ENCODE data around the gene LZTS2.
A peak's percentile ranks its signal among the peaks of the same experiment; 100 is the strongest.

Gene LZTS2

GRCh38 chr10:101012525-101013364, 13.1 kb downstream of the LZTS2 start:
- H3K27me3 ChIP-seq, result no peaks in the 10 kb centered on the region; a peak in 1 of 22 replicates
- H3K27ac ChIP-seq, result peak overlapping the region in 4 of 11 experiments; percentile 24 to 47 (median 34); a peak in 5 of 22 replicates
- TF ChIP-seq Cebpa-rat (IDR thresholded peaks at IDR 0.05), result no peak
- H3K9me3 ChIP-seq (replicated peaks in 1 of 11), result no peaks in the 10 kb centered on the region
- H3K4me1 ChIP-seq, result peaks cover 47 to 75% (median 64%) of the 10 kb centered on the region in 10 experiments
- H3K4me2 ChIP-seq, result peak overlapping the region; percentile 45 to 91 (median 77)
- peaks cover 0 to 5% (median 0%) of the 10 kb centered on the region in 11 experiments; a peak in 3 of 22 replicates for H3K36me3 ChIP-seq
- H3K4me3 ChIP-seq, result no peak overlapping the region
- H4K20me1 ChIP-seq, result peaks cover 0 to 20% (median 0%) of the 10 kb centered on the region in 11 experiments; a peak in 3 of 22 replicates
- no peak overlapping the region; a peak in 2 of 22 replicates for H3K9ac ChIP-seq

- Histone ChIP-seq H3K4me2 (peak overlapping the region; percentile 45 to 91 (median 77)), H3K4me1 (peaks cover 53 to 76% (median 65%) of the 10 kb centered on the region in 10 experiments), H3K9me3 (replicated peaks in 1 of 11) (no peaks in the 10 kb centered on the region), H4K20me1 (peaks cover 0 to 13% (median 0%) of the 10 kb centered on the region in 11 experiments; a peak in 3 of 22 replicates), H3K4me3 (no peak overlapping the region; a peak in 2 of 20 replicates), H3K9ac (peak overlapping the region in 2 of 11 experiments; percentile 17 to 20; a peak in 3 of 22 replicates), H3K27me3 (no peaks in the 10 kb centered on the region; a peak in 1 of 22 replicates), H3K27ac (peak overlapping the region in 6 of 11 experiments; percentile 4 to 47 (median 34); a peak in 8 of 22 replicates), H3K36me3 (no peaks in the 10 kb centered on the region; a peak in 1 of 22 replicates)
- no peak for TF ChIP-seq Cebpa-rat (IDR thresholded peaks at IDR 0.05)
Observed at GRCh38 chr10:101013365-101013825, 13.8 kb downstream of the LZTS2 start.

- no peaks in the 10 kb centered on the region for H3K9me3 ChIP-seq (replicated peaks in 1 of 11)
- H3K4me3 ChIP-seq, result no peak overlapping the region
- H3K4me1 ChIP-seq, result peaks cover 63 to 79% (median 70%) of the 10 kb centered on the region in 10 experiments
- H3K4me2 ChIP-seq, result peak overlapping the region; percentile 45 to 95 (median 77); a peak in 21 of 22 replicates
- H3K27me3 ChIP-seq, result no peaks in the 10 kb centered on the region; a peak in 1 of 22 replicates
- H4K20me1 ChIP-seq, result peaks cover 0 to 10% (median 0%) of the 10 kb centered on the region in 11 experiments; a peak in 1 of 22 replicates
- no peak overlapping the region for H3K9ac ChIP-seq
- H3K27ac ChIP-seq, result peak overlapping the region in 2 of 11 experiments; percentile 30 to 47; a peak in 2 of 22 replicates
- H3K36me3 ChIP-seq, result no peaks in the 10 kb centered on the region
- no peak for TF ChIP-seq Cebpa-rat (IDR thresholded peaks at IDR 0.05)
Observed at GRCh38 chr10:101014230-101014884, 14.7 kb downstream of the LZTS2 start.

GRCh38 chr10:101014966-101015581, 15.5 kb downstream of the LZTS2 start:
- Histone ChIP-seq H3K36me3 (no peaks in the 10 kb centered on the region), H3K4me2 (peak overlapping the region; percentile 36 to 98 (median 78); a peak in 20 of 22 replicates), H3K9ac (peak overlapping the region in 2 of 11 experiments; percentile 12 to 36; a peak in 2 of 22 replicates)

GRCh38 chr10:101015582-101015973, 16.0 kb downstream of the LZTS2 start:
- peaks cover 75 to 91% (median 82%) of the 10 kb centered on the region in 10 experiments for H3K4me1 ChIP-seq
- peak overlapping the region in 3 of 11 experiments; percentile 12 to 36 (median 18); a peak in 5 of 22 replicates for H3K9ac ChIP-seq

More at GRCh38 chr10:101014966-101015581, 15.5 kb downstream of the LZTS2 start:
- TF ChIP-seq Cebpa-rat (IDR thresholded peaks at IDR 0.05), result no peak
- H3K27ac ChIP-seq, result peak overlapping the region in 1 of 11 experiments; percentile 30; a peak in 1 of 22 replicates
- H3K9me3 ChIP-seq (replicated peaks in 1 of 11), result no peaks in the 10 kb centered on the region
- peaks cover 0 to 10% (median 0%) of the 10 kb centered on the region in 11 experiments; a peak in 1 of 22 replicates for H4K20me1 ChIP-seq
- H3K4me1 ChIP-seq, result peaks cover 70 to 86% (median 77%) of the 10 kb centered on the region in 10 experiments
- H3K27me3 ChIP-seq, result no peaks in the 10 kb centered on the region; a peak in 1 of 22 replicates
- H3K4me3 ChIP-seq, result no peak overlapping the region

GRCh38 chr10:101016814-101017213, 17.2 kb downstream of the LZTS2 start:
- no peaks in the 10 kb centered on the region for H3K36me3 ChIP-seq
- H3K27me3 ChIP-seq, result no peaks in the 10 kb centered on the region; a peak in 1 of 22 replicates
- TF ChIP-seq Cebpa-rat (IDR thresholded peaks at IDR 0.05), result no peak
- H3K4me2 ChIP-seq, result peak overlapping the region; percentile 36 to 98 (median 91); a peak in 20 of 22 replicates
- peaks cover 85 to 100% (median 94%) of the 10 kb centered on the region in 10 experiments for H3K4me1 ChIP-seq
- no peaks in the 10 kb centered on the region for H3K9me3 ChIP-seq (replicated peaks in 1 of 11)
- no peak overlapping the region for H3K4me3 ChIP-seq
- H3K27ac ChIP-seq, result peak overlapping the region in 1 of 11 experiments; percentile 95; a peak in 1 of 22 replicates
- H4K20me1 ChIP-seq, result peaks cover 0 to 10% (median 0%) of the 10 kb centered on the region in 11 experiments; a peak in 1 of 22 replicates
- H3K9ac ChIP-seq, result peak overlapping the region in 4 of 11 experiments; percentile 23 to 50 (median 32); a peak in 1 of 22 replicates

More at GRCh38 chr10:101015582-101015973, 16.0 kb downstream of the LZTS2 start:
- Histone ChIP-seq H3K36me3 (no peaks in the 10 kb centered on the region), H4K20me1 (peaks cover 0 to 10% (median 0%) of the 10 kb centered on the region in 11 experiments; a peak in 1 of 22 replicates), H3K27me3 (no peaks in the 10 kb centered on the region; a peak in 1 of 22 replicates), H3K9me3 (replicated peaks in 1 of 11) (no peaks in the 10 kb centered on the region), H3K4me3 (no peak overlapping the region), H3K4me2 (peak overlapping the region; percentile 36 to 98 (median 83); a peak in 17 of 22 replicates), H3K27ac (no peak overlapping the region)
- no peak for TF ChIP-seq Cebpa-rat (IDR thresholded peaks at IDR 0.05)

- Histone ChIP-seq H3K4me2 (peak overlapping the region; percentile 83 to 98 (median 91)), H3K36me3 (no peaks in the 10 kb centered on the region), H3K9ac (peak overlapping the region; percentile 62 to 86 (median 77)), H3K27ac (peak overlapping the region; percentile 59 to 95 (median 84)), H3K27me3 (no peaks in the 10 kb centered on the region; a peak in 1 of 22 replicates), H4K20me1 (peaks cover 0 to 10% (median 0%) of the 10 kb centered on the region in 11 experiments; a peak in 2 of 22 replicates), H3K9me3 (replicated peaks in 1 of 11) (no peaks in the 10 kb centered on the region), H3K4me1 (peaks cover 82 to 92% (median 89%) of the 10 kb centered on the region in 10 experiments), H3K4me3 (peak overlapping the region in 9 of 10 experiments; percentile 33 to 62 (median 52); a peak in 17 of 20 replicates)
- TF ChIP-seq Cebpa-rat (IDR thresholded peaks at IDR 0.05), result peak in 2 of 11 experiments; percentile 29 to 41; a peak in 2 of 22 replicates
Observed at GRCh38 chr10:101018118-101018599, 18.6 kb downstream of the LZTS2 start.
